LHCN-M2 (cell line): ENCODE measurements around the gene GSDME. TPM values are rescaled to one million over a fixed set of nuclear protein-coding genes. Genes with fewer than 3 reads are reported as not detected.
A peak's percentile ranks its signal among the peaks of the same experiment; 100 is the strongest.

Experiments used
- DNase-seq: peaks from one replicate; pipeline ENCODE4 v3.0.0-alpha.2; 2012; ENCODE audit warnings: low read depth
- total RNA-seq: library from RNA; depleted of rRNA; stranded (reverse); fragments of >200 nt; gene quantifications from 2 replicates; pipeline ENCODE4 v1.2.3, GENCODE V29; 2014

The GSDME gene
- total RNA-seq, 1 experiment from 2014 or later: 51.6 TPM

DNA sequence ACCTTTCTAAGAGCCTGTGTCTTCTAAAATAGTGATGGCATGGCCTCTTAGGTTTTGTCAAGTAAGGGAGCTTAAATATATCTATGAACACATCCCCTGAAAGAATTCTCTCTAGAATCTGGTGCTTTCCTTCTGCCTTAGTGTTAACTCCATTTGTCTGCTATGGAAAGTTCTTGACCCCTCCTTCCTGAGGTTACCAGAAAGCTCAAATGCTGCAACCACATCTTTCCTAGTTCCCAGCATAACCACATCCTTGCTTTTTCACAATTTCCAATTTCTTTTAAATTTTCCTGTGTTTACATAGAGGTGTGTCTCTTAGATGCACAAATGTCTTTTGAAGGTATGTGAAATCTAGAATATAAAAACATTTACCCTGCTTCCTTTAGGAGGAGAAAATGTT is 16.4 kb upstream of the GSDME start:
- DNase-seq: peak; percentile 52

DNA sequence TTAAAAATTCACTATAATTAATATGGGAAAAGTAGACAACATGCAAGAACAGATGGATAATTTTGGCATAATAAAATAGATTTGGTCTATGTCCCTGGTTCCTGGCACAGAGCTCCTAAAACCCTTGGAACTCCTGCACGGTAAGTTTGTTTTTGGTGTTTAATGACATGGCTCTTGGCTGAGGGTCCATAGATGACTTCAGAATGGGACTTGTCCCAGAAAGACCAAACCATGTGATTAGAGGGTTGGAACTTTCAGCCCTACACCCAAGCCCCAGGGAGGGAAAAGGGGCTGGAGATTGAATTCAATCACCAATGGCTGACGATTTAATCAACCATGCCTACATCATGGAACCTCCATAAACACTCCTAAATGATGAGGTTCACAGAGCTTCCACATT is 12.6 kb upstream of the GSDME start:
- DNase-seq: no peak

- no peak for DNase-seq
Measured at GRCh38 chr7:24769014-24769830, 12.0 kb upstream of the GSDME start.

- DNase-seq: no peak
Measured at GRCh38 chr7:24767878-24768569, 10.8 kb upstream of the GSDME start.

DNA sequence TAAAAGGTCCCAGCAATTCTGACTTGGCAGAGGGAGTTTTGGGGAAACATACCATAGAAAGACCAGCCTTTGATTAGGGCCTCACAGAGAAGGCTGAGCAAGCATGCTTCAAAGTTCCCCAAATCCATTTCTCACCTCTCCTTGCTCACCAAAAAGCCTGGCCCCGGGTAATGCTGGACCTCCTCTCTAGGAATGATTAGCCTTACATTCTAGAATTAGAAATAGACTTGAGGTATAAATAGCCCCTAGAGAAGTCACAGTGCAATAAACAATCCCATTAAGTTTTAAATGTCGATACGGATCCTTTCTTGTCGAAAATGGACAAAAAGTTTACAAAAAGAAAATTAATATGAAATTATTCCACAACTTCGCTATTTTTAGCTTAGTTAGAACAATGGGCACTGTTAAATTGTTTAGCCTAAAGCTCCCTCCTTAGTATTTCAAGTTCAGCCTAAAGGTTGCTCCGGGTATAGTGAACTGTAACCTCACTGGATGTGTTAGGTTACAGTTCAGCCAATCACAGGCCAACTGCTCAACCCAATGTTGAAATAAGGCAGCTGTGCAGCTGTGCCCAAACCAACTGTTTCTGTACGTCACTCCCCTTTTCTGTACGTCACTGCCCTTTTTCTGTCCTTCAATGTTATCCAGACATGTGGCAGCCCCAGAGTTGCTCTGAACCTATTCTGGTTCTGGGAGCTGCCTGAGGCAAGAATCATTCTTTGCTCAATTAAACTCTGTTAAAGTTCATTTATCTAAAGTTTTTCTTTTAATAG is 7.9 kb upstream of the GSDME start:
- DNase-seq: peak; percentile 96

- DNase-seq: no peak
Measured at GRCh38 chr7:24764011-24764410, 6.7 kb upstream of the GSDME start.

GRCh38 chr7:24763303-24763901 is 6.1 kb upstream of the GSDME start:
- no peak for DNase-seq

GRCh38 chr7:24762771-24763170 is 5.5 kb upstream of the GSDME start:
- no peak for DNase-seq

DNA sequence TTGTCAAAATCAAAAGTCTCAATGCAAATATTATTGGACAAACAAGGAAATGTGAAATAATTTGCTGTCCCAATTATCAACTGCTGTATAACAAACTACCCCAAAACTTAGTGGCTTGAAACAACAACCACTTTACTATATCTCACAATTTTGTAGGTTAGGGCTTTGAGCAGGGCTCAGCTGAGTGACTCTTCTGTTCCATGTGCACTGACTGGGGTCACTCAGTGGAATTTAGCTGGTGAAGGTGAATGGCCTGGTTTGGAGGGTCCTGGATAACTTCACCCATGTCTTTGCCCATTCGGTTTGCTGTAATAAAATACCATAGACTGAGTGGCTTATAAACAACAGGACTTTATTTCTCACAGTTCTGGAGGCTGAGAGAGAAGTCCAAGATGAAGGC is 3.7 kb upstream of the GSDME start:
- no peak for DNase-seq

GRCh38 chr7:24756545-24757352 is 515 bp downstream of the GSDME start:
- peak; percentile 67 for DNase-seq

DNA sequence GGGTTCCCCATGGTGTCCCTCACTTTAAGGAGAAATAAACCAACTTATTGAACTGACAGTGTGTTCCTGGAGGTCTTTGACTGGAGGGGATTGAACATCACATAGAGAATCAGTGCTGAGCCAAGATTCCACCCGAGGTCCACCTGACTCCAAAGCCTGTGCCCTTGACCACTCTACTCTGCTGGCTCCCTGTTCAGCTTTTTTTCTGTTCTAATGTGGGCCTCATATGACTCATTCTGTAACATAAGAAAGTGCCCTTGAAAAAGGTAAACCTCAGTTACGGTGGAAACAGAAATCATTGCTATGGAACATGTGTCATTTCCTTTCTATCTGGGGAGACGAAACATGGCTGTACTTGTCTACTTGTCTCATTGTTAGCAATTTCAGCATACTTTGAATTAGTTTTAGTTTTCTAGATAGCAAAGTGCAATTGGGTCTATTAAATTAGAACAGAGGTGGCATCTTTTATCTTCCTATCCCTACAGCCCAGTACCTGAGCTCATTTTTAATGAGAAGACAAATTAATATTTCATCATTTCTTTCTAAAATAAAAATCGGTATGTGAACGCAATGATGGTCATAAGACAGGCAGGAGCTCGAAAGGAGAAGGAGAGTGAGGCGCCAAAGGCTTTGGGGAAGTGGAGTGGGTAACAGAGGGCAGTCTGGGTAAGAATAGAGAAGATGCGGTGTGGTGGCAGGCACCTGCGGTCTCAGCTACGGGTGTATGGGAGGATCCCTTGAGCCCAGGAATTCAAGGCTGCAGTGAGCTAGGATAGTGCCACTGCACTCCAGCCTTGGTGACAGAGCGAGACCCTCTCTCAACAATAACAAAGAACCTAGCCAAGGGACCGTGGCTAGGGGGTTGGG is 1.5 kb downstream of the GSDME start:
- DNase-seq: peak; percentile 72

DNA sequence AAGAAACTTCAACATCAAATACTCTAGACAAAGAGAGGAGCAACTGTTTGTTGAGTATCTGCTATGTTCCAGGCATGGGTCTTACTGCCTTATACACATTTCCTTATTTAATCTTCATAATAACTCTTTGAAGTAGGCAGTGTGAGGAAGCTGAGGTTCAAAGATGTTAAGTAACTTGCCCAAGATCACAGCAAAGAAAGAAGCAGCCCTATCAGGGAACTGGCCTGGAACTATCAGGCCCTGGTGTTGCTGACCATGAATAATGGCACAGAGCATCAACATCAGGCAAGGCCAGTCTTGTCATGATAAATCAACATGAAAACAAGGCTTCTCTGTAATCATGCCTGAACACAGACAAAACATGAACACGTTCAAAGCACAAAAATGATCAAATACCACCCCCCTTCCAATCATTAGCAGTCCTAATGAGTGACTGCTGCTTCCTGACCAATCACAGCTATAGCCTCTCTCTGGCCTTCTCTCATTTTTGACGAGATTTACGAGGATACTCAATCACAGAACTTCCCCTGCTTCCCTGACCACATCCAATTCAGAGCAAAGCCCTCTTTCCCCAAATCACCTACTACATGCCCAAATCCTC is 2.3 kb downstream of the GSDME start:
- DNase-seq: no peak

- no peak for DNase-seq
Measured at GRCh38 chr7:24752073-24752800, 5.0 kb downstream of the GSDME start.

- DNase-seq: no peak
Measured at GRCh38 chr7:24751484-24751883, 5.8 kb downstream of the GSDME start.

GRCh38 chr7:24750441-24751055 is 6.7 kb downstream of the GSDME start:
- no peak for DNase-seq

DNA sequence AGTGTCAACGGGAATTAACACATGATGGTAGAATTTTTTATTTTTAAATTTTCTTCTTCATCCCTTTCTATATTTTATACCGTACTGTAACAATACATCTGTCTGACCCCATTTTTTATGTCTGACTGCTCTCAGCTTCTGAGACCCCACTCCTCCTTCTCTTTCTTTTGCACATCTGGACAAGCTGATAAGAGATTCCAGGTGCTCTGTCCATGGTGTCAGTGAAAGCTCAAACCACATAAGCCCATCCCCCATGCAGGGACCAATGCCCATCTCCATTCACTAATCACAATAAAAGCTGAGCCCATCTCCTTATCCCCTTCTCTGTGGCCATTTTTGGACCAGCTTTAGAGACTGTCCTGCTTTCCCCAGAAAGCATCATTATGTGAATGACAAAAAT is 8.7 kb downstream of the GSDME start:
- DNase-seq: no peak

DNA sequence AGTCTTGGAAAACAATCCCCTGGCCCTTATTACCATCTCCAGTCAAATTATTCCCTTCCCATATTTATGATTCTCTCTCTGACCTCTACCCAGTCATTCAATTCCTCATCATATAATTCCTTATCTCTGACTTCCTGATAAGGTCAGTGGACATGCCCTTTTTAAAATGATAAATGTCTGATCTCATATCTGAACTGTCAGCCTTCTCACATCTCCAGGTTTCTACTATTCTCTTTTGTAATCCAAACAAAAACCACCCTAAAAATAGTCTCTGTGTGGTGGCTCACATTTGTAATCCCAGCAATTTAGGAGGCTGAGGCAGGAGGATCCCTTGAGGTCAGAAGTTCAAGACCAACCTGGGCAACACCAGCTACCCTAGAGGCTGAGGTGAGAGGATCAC is 11.9 kb downstream of the GSDME start:
- DNase-seq: no peak

DNA sequence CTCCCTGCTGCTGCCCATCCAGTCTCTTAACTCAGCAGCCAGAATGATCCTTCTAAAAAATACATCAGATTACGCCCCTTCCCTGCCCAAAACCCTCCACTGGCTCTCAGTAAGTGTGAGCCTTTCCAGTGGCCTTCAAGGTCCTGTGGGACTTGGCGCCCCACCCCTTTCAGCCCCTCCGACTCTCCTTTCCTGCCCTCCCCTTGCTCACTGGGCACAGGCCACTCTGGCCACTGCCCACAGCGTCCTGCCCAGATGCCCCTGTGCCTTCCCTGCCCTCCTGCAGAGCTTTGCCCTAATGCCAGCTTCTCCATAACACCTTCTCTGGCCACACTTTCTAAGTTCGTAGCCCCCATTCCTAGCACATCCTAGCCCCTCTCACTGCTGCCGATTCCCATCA is 13.8 kb downstream of the GSDME start:
- no peak for DNase-seq
